ENCODE measurements around the gene RBM4B.

DNA sequence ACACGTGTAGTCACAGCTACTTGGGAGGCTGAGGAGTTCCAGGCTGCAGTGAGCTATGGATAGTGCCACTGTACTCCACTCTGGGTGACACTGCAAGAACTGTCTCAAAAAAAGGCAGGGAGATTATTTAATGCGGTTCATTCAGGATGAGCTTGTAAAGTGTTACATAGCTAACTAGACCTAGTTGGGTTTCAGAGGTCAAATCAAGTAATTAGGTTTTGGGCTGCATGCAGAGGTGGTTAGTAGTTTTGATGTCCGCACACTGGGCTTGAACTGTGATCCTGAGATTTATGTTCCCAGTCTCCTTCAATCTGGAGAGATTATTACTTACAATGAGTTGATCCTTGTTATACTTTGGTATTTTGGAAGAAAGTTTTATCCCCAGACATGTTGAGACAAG lies 41.3 kb downstream of the RBM4B start:
- TF ChIP-seq, protein P1, sequence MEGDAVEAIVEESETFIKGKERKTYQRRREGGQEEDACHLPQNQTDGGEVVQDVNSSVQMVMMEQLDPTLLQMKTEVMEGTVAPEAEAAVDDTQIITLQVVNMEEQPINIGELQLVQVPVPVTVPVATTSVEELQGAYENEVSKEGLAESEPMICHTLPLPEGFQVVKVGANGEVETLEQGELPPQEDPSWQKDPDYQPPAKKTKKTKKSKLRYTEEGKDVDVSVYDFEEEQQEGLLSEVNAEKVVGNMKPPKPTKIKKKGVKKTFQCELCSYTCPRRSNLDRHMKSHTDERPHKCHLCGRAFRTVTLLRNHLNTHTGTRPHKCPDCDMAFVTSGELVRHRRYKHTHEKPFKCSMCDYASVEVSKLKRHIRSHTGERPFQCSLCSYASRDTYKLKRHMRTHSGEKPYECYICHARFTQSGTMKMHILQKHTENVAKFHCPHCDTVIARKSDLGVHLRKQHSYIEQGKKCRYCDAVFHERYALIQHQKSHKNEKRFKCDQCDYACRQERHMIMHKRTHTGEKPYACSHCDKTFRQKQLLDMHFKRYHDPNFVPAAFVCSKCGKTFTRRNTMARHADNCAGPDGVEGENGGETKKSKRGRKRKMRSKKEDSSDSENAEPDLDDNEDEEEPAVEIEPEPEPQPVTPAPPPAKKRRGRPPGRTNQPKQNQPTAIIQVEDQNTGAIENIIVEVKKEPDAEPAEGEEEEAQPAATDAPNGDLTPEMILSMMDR (IDR thresholded peaks at IDR 0.05; ENCODE audit: low read length) = no peak
- TF ChIP-seq EZH2 (IDR thresholded peaks at IDR 0.05; ENCODE audit: borderline replicate concordance, low read length) = no peak

Data from OCI-LY1 (cell line).